ENCODE results near the gene TSSK3. TPM values are rescaled to one million over a fixed set of nuclear protein-coding genes. Genes with fewer than 3 reads are reported as not detected.

Gene TSSK3
- total RNA-seq, 1 donor from 2014 or later, result not detected

DNA sequence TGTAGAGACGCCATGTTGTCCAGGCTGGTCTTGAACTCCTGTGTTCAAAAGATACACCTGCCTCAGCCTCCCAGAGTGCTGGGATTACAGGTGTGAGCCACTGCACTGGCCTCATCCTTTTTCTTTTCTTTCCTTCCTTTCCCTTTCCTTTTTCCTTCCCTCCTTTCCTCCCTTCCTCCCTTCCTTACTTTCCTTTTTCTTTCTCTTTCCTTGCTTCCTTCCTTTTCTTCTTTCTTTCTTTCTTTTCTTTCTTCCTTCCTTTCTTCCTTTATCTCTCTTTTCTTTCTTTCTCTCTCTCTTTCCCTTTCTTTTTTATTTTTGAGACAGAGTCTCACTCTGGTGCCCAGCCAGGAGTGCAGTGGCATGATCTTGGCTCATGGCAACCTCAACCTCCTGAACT is 5.9 kb upstream of the TSSK3 start:
- intact Hi-C loops (cut with DNase I), result no loop called here
- no peak for DNase-seq (ENCODE audit: extremely low spot score in 2 of 2)
- H3K27ac ChIP-seq, result no peak overlapping the region
- no peaks in the 10 kb centered on the region for H3K27me3 ChIP-seq
- no peaks in the 10 kb centered on the region for H3K9me3 ChIP-seq
- TF ChIP-seq, protein P1, sequence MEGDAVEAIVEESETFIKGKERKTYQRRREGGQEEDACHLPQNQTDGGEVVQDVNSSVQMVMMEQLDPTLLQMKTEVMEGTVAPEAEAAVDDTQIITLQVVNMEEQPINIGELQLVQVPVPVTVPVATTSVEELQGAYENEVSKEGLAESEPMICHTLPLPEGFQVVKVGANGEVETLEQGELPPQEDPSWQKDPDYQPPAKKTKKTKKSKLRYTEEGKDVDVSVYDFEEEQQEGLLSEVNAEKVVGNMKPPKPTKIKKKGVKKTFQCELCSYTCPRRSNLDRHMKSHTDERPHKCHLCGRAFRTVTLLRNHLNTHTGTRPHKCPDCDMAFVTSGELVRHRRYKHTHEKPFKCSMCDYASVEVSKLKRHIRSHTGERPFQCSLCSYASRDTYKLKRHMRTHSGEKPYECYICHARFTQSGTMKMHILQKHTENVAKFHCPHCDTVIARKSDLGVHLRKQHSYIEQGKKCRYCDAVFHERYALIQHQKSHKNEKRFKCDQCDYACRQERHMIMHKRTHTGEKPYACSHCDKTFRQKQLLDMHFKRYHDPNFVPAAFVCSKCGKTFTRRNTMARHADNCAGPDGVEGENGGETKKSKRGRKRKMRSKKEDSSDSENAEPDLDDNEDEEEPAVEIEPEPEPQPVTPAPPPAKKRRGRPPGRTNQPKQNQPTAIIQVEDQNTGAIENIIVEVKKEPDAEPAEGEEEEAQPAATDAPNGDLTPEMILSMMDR (IDR thresholded peaks at IDR 0.05), result no peak
- TF ChIP-seq POLR2A (IDR thresholded peaks at IDR 0.05), result no peak
- no peak for TF ChIP-seq POLR2AphosphoS5 (IDR thresholded peaks at IDR 0.05; ENCODE audit: insufficient read depth in 1 of 2, low read depth in 1 of 2)
- no peak overlapping the region for H3K4me3 ChIP-seq
- no peaks in the 10 kb centered on the region for H3K36me3 ChIP-seq
- peaks cover 36% of the 10 kb centered on the region for H3K4me1 ChIP-seq

DNA sequence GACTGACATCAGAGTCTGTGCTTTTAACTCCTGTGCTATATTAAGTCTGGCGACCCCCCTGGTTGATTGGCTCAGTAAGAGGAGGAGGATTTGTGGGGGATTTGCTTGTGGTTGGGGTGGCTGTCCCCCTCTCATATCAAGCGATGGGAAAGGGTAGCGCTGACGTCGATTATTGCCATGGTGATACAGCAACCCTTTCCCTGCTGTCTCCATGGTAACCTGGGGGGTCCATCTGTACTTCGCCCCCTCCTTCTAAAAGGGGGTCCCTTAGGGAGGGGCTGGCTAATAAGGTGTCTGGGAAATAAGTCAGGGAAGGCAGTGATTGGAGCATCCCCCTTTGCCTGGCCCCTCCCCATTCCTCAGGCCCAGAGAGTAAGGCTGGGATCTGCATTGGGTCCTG is 4.7 kb upstream of the TSSK3 start:
- DNase-seq (ENCODE audit: extremely low spot score in 2 of 2), result no peak
- no peaks in the 10 kb centered on the region for H3K9me3 ChIP-seq
- no peaks in the 10 kb centered on the region for H3K36me3 ChIP-seq
- peaks cover 36% of the 10 kb centered on the region for H3K4me1 ChIP-seq
- H3K27ac ChIP-seq, result no peak overlapping the region
- H3K27me3 ChIP-seq, result no peaks in the 10 kb centered on the region
- intact Hi-C loops (cut with DNase I), result no loop called here
- TF ChIP-seq POLR2A (IDR thresholded peaks at IDR 0.05), result no peak
- no peak for TF ChIP-seq POLR2AphosphoS5 (IDR thresholded peaks at IDR 0.05; ENCODE audit: insufficient read depth in 1 of 2, low read depth in 1 of 2)
- TF ChIP-seq, protein P1 (IDR thresholded peaks at IDR 0.05), result no peak
- no peak overlapping the region for H3K4me3 ChIP-seq

DNA sequence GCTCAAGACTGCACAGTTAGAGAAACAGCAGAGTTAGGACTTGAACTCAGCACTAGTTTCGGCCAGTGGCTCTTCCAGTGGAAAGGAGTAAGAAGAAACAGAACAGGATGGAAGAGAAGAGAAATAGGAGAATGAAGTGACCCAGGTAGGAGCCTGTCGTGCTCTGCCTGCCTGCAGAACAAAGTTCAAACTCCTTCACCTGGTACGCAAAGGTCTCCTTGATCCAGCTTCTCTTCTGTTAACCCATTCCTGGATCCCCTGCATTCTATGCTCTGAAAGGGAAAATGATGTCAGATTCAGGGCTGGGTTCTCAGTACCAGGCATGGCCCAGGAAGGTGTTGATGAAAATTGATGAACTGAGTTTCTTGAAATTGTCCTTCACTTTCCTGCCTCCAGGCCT is 3.9 kb upstream of the TSSK3 start:
- peaks cover 31% of the 10 kb centered on the region for H3K4me1 ChIP-seq
- TF ChIP-seq, protein P1 (IDR thresholded peaks at IDR 0.05), result no peak
- TF ChIP-seq POLR2A (IDR thresholded peaks at IDR 0.05) (no peak), POLR2AphosphoS5 (IDR thresholded peaks at IDR 0.05; ENCODE audit: insufficient read depth in 1 of 2, low read depth in 1 of 2) (no peak)
- DNase-seq (ENCODE audit: extremely low spot score in 2 of 2), result no peak
- H3K27me3 ChIP-seq, result no peaks in the 10 kb centered on the region
- H3K4me3 ChIP-seq, result no peak overlapping the region
- peaks cover 0 to under 1% of the 10 kb centered on the region in 2 donors for H3K36me3 ChIP-seq
- H3K9me3 ChIP-seq, result no peaks in the 10 kb centered on the region
- no peak overlapping the region for H3K27ac ChIP-seq
- intact Hi-C loops (cut with DNase I), result no loop called here

DNA sequence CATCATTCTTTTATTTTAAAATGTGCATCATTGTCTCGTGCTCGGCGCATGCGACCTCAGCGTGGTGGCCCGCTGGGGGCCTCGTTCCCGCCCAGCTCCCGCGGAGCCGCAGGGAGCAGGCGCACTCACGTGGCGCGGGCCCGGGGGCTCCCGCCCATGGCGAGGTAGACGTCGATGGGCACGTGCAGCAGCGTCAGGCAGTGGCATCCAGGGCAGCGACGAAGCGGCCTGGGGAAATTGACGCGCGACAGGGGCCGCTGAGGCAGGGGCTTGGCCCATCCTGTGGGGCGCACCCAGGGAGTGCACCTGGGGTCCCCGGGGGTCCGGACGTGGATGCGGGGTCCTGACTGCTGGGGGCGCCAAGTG is 1.0 kb upstream of the TSSK3 start:
- peak overlapping the region; percentile 42 for H3K27ac ChIP-seq
- intact Hi-C loops (cut with DNase I), result no loop called here
- no peaks in the 10 kb centered on the region for H3K27me3 ChIP-seq
- peaks cover 0 to 17% of the 10 kb centered on the region in 2 donors for H3K36me3 ChIP-seq
- H3K9me3 ChIP-seq, result no peaks in the 10 kb centered on the region
- TF ChIP-seq POLR2AphosphoS5 (IDR thresholded peaks at IDR 0.05; ENCODE audit: insufficient read depth in 1 of 2, low read depth in 1 of 2), result peak in 1 of 2 donors; percentile 61
- no peak for TF ChIP-seq POLR2A (IDR thresholded peaks at IDR 0.05)
- no peak for DNase-seq (ENCODE audit: extremely low spot score in 2 of 2)
- H3K4me3 ChIP-seq, result peak overlapping the region; percentile 35 to 45
- peaks cover 21% of the 10 kb centered on the region for H3K4me1 ChIP-seq

DNA sequence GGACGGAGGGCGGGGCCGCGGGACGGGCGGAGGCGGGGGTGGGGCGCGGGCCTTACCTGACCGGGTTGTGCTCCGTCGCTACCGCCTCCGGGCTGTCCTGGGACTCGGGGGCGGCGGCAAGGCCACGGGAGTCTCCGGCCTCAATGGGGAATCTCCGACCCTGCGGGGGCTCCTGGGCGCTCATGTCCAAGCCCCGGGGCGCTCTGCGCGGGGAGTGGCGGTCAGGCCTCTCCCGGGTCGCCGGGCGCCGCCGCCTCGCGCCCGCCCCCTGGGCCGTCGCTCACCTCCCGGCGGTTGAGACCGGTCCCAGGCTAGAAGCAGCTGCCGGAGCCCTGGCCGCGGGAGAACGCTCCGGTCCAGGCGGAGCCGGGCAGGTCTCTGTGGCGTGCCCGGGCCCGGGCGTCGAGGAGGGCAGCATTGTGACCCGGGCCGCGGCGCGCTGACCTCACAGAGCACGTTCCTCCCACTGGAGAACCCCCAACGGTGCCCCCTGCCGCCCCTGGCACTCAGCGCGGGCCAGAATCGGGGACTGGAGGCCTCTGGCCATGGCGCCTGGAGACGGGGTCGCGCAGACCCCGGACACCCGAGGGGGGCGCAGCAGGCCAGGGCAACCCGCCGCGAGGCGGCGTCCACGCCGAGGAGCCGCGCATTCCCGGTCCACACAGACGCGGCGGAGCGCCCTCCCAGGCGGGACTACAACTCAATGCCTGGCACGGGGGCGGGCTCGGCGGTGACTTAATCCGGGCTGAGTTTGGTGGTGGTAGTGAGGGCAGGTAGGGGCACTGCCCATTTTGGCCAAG is 465 bp upstream of the TSSK3 start:
- TF ChIP-seq, protein P1 (IDR thresholded peaks at IDR 0.05), result peak in 2 of 3 experiments; percentile 18 to 44
- no peak for TF ChIP-seq POLR2A (IDR thresholded peaks at IDR 0.05)
- TF ChIP-seq POLR2AphosphoS5 (IDR thresholded peaks at IDR 0.05; ENCODE audit: insufficient read depth in 1 of 2, low read depth in 1 of 2), result no peak
- H3K27ac ChIP-seq, result peak overlapping the region; percentile 42

More for the DNA sequence above, 465 bp upstream of the TSSK3 start:
- DNase-seq (ENCODE audit: extremely low spot score in 2 of 2), result no peak
- Histone ChIP-seq H3K4me1 (peaks cover 21% of the 10 kb centered on the region), H3K4me3 (peak overlapping the region; percentile 35 to 45), H3K27me3 (no peaks in the 10 kb centered on the region), H3K9me3 (no peaks in the 10 kb centered on the region), H3K36me3 (peaks cover 0 to 23% of the 10 kb centered on the region in 2 donors)
- intact Hi-C loops (cut with DNase I), result no loop called here

Data from vagina (tissue), 2 donors.